Measurements from ENCODE around the gene ABHD12.
"Not testable (repeated sequence)": the region's sequence is repeated elsewhere in the genome, so short reads cannot be mapped to it uniquely, and the experiment has no call there.

Gene ABHD12

GRCh38 chr20:25341716-25342680, 48.6 kb downstream of the ABHD12 start:
- TF ChIP-seq CTCF (conservative IDR thresholded peaks at IDR 0.05; ENCODE audit: low read depth, low read length) = no peak
- DNase-seq (ENCODE audit: low read depth) = no peak
- H3K4me3 ChIP-seq (ENCODE audit: low read length) = no peak overlapping the region

GRCh38 chr20:25340380-25340779, 50.3 kb downstream of the ABHD12 start:
- DNase-seq (ENCODE audit: low read depth) = no peak
- H3K4me3 ChIP-seq (ENCODE audit: low read length) = no peak overlapping the region
- TF ChIP-seq CTCF (conservative IDR thresholded peaks at IDR 0.05; ENCODE audit: low read depth, low read length) = no peak

- TF ChIP-seq CTCF (conservative IDR thresholded peaks at IDR 0.05; ENCODE audit: low read depth, low read length) = no peak
- no peak for DNase-seq (ENCODE audit: low read depth)
- no peak overlapping the region for H3K4me3 ChIP-seq (ENCODE audit: low read length)
Measured at GRCh38 chr20:25339608-25340007, 51.0 kb downstream of the ABHD12 start.

- H3K4me3 ChIP-seq (ENCODE audit: low read length) = no peak overlapping the region
- no peak for DNase-seq (ENCODE audit: low read depth)
- TF ChIP-seq CTCF (conservative IDR thresholded peaks at IDR 0.05; ENCODE audit: low read depth, low read length) = no peak
Measured at GRCh38 chr20:25338112-25339023, 52.3 kb downstream of the ABHD12 start.

GRCh38 chr20:25336561-25337422, 53.8 kb downstream of the ABHD12 start:
- peak; percentile 36 for TF ChIP-seq CTCF (conservative IDR thresholded peaks at IDR 0.05; ENCODE audit: low read depth, low read length)
- no peak overlapping the region for H3K4me3 ChIP-seq (ENCODE audit: low read length)
- no peak for DNase-seq (ENCODE audit: low read depth)

GRCh38 chr20:25334972-25335371, 55.7 kb downstream of the ABHD12 start:
- not testable (repeated sequence) for H3K4me3 ChIP-seq (ENCODE audit: low read length); DNase-seq (ENCODE audit: low read depth)

All from retinal pigment epithelial cell (primary cell).